ENCODE measurements around the gene ZNF263. TPM values are rescaled to one million over a fixed set of nuclear protein-coding genes. Genes with fewer than 3 reads are reported as not detected.

ZNF263 gene
- total and polyA plus RNA-seq, 11 donors = 5.3 to 18.7 (median 9.6) TPM

- intact Hi-C loops (cut with DNase I) = no loop called here
- Histone ChIP-seq H3K27ac (no peak overlapping the region), H3K4me3 (no peak overlapping the region), H3K4me1 (no peaks in the 10 kb centered on the region), H3K9me3 (no peaks in the 10 kb centered on the region), H3K27me3 (peaks cover 0 to 13% (median 0%) of the 10 kb centered on the region in 9 donors), H3K36me3 (no peaks in the 10 kb centered on the region)
- DNase-seq (no peak), ATAC-seq (no peak)
- WGBS, 4 donors = 70 to 76% (median 72%) methylated on average over 7 of the region's 7 CpGs
- no peak for TF ChIP-seq CTCF (IDR thresholded peaks at IDR 0.05)
- TF ChIP-seq POLR2A (IDR thresholded peaks at IDR 0.05) = no peak
Observed at GRCh38 chr16:3246002-3246401, 37.3 kb upstream of the ZNF263 start.

GRCh38 chr16:3246876-3247275 is 36.4 kb upstream of the ZNF263 start:
- WGBS, 4 donors = 72 to 88% (median 83%) methylated on average over 8 to 10 of the region's 10 CpGs
- no peaks in the 10 kb centered on the region for H3K36me3 ChIP-seq
- peaks cover 0 to 13% (median 0%) of the 10 kb centered on the region in 9 donors for H3K27me3 ChIP-seq
- no peak for ATAC-seq
- intact Hi-C loops (cut with DNase I) = no loop called here
- no peak overlapping the region for H3K4me3 ChIP-seq
- H3K9me3 ChIP-seq = no peaks in the 10 kb centered on the region
- H3K27ac ChIP-seq = no peak overlapping the region
- TF ChIP-seq CTCF (IDR thresholded peaks at IDR 0.05) = no peak
- TF ChIP-seq POLR2A (IDR thresholded peaks at IDR 0.05) = no peak
- no peaks in the 10 kb centered on the region for H3K4me1 ChIP-seq
- no peak for DNase-seq

- DNase-seq (no peak), ATAC-seq (no peak)
- Histone ChIP-seq H3K4me1 (no peaks in the 10 kb centered on the region), H3K27ac (no peak overlapping the region), H3K4me3 (no peak overlapping the region), H3K9me3 (no peaks in the 10 kb centered on the region), H3K36me3 (no peaks in the 10 kb centered on the region), H3K27me3 (peaks cover 0 to 9% (median 0%) of the 10 kb centered on the region in 9 donors)
- intact Hi-C loops (cut with DNase I) = no loop called here
- TF ChIP-seq CTCF (IDR thresholded peaks at IDR 0.05) = no peak
- no peak for TF ChIP-seq POLR2A (IDR thresholded peaks at IDR 0.05)
- WGBS, 4 donors = 72 to 82% (median 81%) methylated on average over 5 of the region's 5 CpGs
Observed at GRCh38 chr16:3248596-3248995, 34.7 kb upstream of the ZNF263 start.

- no peak for ATAC-seq
- 45 to 80% (median 68%) methylated on average over 1 of the region's 1 CpG for WGBS, 4 donors
- peaks cover 0 to 4% (median 0%) of the 10 kb centered on the region in 9 donors for H3K27me3 ChIP-seq
Observed at GRCh38 chr16:3249020-3249419, 34.3 kb upstream of the ZNF263 start.

More at GRCh38 chr16:3249020-3249419, 34.3 kb upstream of the ZNF263 start:
- Histone ChIP-seq H3K4me3 (no peak overlapping the region), H3K36me3 (no peaks in the 10 kb centered on the region), H3K4me1 (no peaks in the 10 kb centered on the region), H3K27ac (no peak overlapping the region), H3K9me3 (no peaks in the 10 kb centered on the region)
- intact Hi-C loops (cut with DNase I) = no loop called here
- no peak for TF ChIP-seq POLR2A (IDR thresholded peaks at IDR 0.05)
- TF ChIP-seq CTCF (IDR thresholded peaks at IDR 0.05) = no peak
- DNase-seq = no peak
